GM19035 (cell line): ENCODE measurements around the gene TFAP2A.

ENCODE experiments used
- ATAC-seq: cut with Tn5 transposase; IDR thresholded peaks from one replicate; pipeline ENCODE4 v1.9.1; 2021; ENCODE audit not compliant: unreplicated experiment

The TFAP2A gene

DNA sequence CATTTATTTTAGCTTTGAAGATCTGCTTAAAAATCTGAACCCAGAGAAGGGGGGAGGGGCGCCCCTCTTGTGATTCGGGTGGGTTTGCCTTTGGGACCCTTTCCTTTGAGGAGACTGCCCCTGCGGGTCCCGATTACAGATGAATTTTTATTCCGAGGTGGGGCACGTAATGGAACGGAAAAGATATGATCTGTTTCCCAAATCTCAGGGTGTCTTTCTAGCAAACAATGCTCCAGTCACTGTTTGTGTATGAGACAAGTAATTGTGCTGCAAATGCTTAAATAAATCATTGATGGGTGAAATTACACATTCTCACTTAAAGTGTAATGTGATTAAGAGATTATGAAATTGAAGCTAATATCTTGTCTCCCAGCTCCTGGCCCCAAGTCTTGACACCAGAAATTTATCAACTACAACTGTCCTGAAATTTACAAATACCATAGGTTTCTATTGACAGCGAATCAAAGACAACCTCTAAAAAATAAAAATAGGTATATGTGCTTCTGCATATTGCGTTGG lies 30.7 kb downstream of the TFAP2A start:
- no peak for ATAC-seq

DNA sequence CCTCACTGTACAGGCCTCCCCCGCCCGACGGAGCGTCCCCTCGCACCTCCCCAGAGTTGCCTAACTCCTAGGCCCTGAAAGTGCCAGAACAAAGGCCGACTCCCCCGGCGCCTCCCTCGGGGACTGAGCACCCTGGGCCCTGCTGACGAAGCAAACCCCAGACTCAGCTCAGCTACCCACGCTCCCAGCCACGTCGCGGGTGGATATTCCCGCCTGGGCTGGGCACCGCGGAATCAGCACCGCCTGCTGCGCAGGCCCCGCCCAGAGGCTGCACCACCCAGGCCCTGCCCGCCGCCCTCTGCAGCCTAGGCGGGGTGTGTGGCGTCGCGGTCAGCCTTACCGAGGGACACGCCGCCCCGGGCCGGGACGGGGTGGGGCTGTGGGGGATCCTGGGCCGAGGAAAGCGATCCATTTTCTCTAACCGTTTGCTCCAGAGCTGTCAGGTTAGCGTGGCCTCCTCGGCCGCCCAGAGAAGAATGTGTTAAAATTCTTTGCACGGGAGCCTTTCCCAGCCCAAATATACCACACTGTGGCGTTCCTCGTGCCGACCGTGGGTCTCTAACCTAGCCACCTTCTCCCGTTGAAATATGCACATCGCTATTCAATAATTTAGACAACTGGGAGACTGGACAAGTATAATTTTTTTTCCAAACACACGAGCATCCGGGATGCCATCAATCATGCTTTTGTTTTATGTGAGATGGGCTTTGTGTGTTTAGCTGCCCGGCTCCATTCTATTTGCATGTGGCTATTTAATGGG lies 31.4 kb downstream of the TFAP2A start:
- ATAC-seq = peak; percentile 45

DNA sequence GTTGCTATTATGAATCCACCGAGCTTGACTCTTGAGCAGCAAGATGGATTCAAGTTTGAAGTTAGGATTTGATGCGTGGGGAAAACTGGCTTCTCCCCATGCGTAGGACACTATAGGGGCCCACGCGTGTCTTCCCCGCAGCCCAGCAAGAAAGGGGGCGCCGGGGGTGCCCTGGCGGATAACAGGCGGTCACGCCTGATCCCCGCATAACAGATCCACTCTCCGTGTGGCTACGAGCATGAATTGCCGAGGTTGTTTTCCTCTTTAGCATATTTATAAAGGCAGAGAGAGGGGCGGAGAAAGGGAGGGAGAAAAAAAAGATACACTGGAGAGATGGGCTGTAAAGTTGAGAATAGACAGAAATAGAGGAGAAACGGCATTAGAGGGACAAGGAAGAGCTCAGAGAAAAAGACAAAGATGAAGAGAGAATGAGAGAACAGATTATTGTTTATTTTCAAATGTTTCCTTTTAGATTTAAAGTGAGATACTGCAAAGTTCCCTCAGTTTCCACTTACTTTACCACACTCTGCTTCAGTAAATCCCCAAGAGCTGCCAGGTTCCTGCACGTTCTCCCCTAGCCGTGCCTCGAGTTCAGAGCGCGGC lies 32.0 kb downstream of the TFAP2A start:
- ATAC-seq = no peak

GRCh38 chr6:10382322-10382721 lies 32.6 kb downstream of the TFAP2A start:
- ATAC-seq = no peak

- ATAC-seq = no peak
These were observed 33.1 kb downstream of the TFAP2A start for GRCh38 chr6:10381830-10382208.

GRCh38 chr6:10381133-10381829 lies 33.6 kb downstream of the TFAP2A start:
- ATAC-seq = no peak

- ATAC-seq = no peak
These were observed 39.4 kb downstream of the TFAP2A start for GRCh38 chr6:10375391-10375969.

- no peak for ATAC-seq
These were observed 41.1 kb downstream of the TFAP2A start for GRCh38 chr6:10373642-10374359.

GRCh38 chr6:10369896-10370295 lies 45.0 kb downstream of the TFAP2A start:
- no peak for ATAC-seq

DNA sequence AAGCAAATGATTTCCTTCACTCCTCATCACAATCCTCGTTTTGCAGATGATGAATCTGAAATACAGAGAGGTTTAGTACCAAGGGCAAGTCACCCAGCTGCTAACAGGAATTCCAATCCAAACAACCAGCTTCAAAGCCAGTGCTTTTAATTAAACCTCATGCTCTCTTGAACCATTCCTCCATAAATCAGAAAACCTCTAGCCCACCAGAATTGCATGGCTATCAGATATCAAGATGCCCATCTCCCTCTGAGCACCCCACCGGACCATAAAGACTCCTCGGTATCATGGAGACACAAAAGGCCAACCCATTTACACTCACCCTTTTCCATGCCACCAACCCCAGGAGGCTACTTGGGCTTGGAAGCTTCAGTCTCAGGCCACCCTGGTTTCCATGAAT lies 46.0 kb downstream of the TFAP2A start:
- ATAC-seq = no peak

DNA sequence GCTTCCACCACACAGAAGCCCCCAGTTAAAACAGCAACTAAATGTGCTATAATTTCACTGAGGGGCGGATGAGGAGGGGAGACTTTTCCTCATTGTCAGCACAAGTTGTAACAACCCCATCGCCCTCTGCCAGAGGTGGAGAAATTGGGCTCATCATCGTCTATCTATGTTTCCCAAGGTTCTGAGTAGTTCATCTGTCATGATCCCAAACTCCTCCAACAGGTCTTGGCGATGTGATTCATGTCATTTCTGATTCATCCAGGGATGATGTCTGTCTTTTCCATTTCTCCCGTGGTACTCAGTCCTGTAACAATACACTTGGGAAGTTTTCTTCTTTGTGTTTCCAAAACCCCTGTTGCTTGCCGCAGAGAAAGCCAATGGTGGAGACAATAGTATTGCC lies 51.0 kb downstream of the TFAP2A start:
- ATAC-seq = no peak

- ATAC-seq = no peak
These were observed 52.6 kb downstream of the TFAP2A start for GRCh38 chr6:10362300-10362699.

GRCh38 chr6:10361428-10361827 lies 53.4 kb downstream of the TFAP2A start:
- no peak for ATAC-seq

GRCh38 chr6:10359581-10359980 lies 55.3 kb downstream of the TFAP2A start:
- ATAC-seq = no peak

DNA sequence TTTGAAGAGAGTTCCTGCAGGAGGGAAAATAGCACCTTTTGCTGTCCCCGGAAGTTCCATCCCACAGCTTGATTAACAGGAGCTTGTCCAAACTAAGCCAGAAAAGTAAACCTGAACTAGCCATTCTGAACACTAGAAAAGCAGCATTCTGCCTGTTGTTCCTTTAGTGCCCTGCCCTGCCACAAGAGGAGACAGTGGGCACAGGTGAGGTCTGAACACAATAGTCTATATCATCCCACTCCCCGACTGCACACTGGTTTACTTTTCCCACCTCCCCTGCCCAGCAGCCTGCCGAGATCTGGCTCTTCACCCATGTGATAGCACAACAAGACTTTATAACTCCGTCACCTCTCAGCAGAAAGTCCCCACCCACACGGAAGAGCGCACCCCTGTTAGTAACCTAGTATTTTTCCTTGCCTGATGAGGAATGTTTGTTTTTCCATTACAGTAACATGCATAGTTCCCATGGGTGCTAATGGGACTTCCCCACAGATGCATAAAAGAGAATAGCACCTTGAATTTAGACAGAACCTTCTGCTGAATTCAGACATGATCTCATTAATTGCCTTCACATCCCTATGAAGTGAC lies 59.7 kb downstream of the TFAP2A start:
- peak; percentile 79 for ATAC-seq

DNA sequence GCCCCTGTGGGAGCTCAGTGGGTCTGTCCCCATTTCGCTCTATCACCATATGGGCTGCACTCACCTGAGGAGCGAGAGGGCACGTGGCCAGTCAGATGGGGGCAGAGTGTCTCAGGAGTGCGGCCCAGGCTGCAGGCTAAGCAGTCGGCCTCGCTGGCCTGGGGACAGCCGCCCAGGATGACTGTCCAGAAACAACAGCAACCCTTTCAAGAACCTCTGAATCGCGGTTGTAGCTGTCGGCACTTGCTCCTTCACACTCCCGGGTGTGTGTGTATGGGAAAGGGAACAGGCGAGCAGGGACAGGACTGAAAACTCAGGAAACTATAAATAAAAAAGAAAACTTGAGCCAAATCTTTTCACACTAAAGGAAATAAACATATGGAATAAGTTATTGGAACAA lies 63.1 kb downstream of the TFAP2A start:
- no peak for ATAC-seq

DNA sequence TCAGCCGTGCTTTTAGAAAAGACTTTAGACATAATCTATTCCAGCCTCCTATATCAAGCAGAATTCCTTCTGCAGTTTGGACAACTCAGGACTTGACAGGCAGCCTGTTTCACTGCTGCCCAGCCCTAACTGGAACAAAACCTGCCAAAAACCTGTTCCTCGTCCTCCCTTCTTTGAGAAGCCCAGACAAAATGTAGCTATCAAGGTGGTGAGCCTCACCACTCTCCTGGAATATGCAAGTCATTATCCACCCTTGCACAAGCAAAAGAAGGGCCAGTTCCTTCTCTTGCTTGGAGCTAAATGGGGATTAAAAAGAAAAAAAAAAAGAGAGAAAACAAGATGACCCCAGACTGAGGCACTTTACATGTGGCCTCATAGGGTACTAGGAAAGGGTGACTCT lies 64.2 kb downstream of the TFAP2A start:
- no peak for ATAC-seq

DNA sequence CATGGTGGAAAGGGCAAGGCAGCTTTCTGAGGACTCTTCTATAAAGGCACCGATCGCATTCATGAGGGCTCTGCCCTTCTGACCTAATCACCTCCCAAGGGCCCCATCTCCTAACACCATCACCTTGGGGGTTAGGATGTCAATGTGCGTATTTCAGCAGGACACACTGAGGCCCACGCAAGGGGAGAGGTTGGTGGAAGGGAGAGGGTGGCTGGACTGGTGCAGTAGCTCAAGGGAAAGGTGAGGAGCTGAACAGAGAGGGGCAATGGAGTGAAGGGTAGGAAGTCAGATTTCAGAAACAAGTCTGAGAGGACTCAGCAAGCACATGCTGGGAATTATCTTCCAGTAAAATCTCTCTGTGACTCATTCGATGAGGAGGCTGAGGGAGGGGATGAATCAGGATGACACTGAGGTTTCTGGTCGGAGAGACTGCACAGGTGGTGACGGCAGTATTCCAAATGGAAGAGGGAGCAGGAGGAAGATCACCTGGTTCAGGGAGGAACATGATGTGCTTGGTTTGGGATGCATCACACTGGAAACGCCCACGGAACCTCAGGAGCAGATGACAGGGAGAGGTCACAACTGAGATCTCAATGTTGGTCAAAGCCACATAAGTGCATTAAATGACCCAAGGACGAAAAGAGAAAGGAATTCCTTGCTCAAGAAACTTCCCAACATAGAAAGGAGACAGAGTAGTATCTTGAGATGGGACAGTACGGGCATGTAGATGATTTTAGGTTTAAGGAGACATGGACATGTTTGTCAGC lies 67.1 kb downstream of the TFAP2A start:
- no peak for ATAC-seq
